Activated T-helper 1 cell treated with Interleukin-2 at 50 U/mL for 16 hours (primary cell): ENCODE results near the gene CAPN14.
A peak's percentile ranks its signal among the peaks of the same experiment; 100 is the strongest.

Source experiments
- DNase-seq: peaks from one replicate; pipeline ENCODE4 v3.0.0-alpha.2; 2020; ENCODE audit warnings: low read depth

CAPN14 gene

GRCh38 chr2:31243053-31243452, 25.7 kb upstream of the CAPN14 start:
- no peak for DNase-seq

DNA sequence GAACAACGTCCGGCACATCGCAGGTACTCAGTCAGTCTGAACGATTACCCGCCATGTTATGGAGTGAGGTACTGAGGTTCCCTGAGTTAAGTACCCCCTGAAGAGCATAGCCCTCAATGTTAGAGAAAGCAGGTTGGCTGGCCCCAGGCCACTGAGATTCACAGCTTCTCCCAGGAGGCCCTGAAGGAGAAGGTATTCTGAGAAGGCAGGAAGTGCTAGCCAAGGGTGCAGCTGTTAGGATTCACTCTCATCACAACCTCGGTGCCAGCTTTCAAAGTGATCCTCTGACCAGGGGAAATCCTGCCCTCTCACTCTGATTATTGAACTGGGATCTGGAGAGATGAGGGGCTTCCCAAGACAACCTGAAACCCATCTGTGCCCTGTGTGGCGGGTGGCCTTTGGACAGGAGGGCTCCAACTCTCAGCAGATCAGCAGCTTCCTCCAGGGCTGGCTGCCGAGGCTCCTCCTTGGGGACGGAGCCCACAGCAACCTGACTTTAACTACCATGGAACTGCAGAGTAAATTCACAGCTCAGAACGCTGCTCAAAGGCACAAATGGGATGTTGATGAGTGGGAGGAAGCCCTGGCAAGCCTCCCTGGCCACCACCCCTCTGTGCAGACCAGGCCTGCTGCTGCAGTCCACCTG, 24.4 kb upstream of the CAPN14 start:
- no peak for DNase-seq

DNA sequence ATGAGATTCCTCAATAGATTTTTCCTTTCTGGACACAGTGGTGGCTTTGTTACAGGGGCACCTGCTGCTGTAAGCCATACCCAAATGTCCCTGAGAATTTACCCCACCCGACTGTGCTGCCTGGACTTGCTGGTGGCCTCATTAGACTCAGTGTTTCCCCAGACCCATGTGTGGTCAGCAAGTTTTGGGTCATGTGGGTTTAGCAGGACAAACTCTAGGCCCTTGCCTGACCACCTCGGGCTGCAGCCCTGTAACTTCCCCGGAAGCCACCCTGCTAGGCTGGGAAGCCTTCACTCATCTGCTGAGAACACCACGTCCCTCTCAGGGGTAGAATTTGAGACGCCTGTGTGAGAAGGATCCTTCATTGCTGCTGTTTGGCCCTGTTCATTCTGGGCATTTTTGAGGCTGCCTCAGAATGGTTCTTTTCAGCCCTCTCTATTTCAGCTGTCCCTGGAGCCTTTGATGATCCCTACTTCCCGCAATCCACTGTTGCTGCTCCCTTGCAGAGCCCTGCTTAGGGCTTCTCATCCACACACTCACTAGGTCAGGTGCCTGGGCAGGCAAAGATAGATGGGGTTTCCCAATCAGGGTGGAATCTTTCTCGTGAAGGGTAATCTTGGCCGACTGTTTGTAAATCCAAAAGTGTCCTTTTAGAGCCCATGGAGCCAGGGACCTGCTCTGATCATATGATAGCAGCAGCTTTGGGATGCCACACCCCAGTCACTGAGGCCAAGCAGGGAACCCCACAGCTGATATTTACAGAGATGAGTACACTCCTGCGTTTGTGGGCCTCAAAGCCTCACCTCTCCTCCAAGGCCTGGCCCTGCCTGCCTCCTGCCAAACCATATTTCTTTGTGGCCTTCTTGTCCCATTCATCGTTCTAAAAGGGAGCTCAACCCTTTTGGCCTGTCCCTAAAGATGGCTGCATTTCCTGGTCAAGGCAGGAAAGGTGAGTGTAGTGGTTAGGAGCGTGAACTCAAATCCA, 23.4 kb upstream of the CAPN14 start:
- no peak for DNase-seq

DNA sequence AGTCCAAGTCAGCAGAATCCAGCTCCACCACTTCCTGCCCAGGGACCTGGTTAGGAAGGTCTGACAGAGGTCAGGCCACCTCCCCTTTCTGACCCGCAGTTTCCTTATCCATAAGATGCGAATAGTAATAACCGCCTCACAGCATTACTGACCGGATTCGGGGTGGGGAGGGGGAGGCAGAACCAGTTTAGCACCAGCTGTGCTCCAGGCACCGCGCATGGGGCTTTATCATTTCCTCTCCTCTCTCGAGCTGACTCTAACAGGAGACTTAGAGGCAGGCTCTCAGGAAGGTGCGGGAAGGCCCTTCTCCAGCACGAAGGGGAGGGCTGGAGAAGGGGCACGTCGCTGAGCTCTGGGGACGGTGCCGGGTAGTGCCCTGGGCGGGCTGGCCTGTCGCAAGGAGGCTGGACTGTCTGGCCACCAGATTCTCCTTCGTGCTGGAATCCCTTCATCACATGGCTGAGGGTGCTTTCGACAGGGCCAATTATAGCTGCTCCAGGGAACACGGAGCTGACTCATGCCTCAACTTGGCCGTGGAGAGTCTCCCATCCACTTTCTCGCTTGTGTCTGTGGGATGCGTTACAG, 22.4 kb upstream of the CAPN14 start:
- no peak for DNase-seq

DNA sequence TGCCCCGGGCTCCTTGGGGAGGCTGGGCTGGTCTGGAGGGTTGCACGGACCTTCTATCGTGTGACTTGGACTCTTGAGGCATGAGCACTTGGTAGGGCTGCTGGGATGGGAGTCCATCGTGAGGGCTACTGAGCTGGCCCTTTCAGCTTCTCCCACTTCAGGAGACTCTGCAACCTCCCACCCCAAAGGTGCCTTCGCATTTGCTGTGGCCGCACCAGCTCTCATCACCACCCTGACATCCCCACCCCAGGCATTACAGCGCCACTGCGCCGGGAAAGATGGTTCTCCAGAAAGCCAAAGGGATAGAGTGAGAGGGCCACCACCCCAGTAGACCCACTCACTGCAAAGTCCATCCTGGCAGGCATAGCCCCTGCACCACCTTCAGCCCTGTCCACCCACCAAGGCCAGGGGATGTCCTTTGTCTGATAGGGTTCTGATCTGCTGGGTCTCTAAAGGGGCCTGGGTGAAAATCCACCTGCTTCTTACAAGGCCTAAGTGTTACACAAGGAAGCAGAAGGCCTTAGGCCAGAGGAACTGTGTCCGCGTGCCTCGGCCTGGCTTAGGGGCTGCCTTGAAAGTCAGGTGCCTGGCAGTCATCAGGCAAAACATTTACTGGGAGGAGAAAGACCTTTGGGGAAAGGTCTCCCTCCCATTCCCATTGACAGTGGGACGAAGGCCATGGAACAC, 21.7 kb upstream of the CAPN14 start:
- no peak for DNase-seq

- no peak for DNase-seq
Observed at GRCh38 chr2:31238126-31238905, 21.0 kb upstream of the CAPN14 start.

- DNase-seq, result no peak
Observed at GRCh38 chr2:31237348-31238017, 20.2 kb upstream of the CAPN14 start.

GRCh38 chr2:31236433-31237205, 19.3 kb upstream of the CAPN14 start:
- DNase-seq, result no peak

GRCh38 chr2:31235504-31235902, 18.2 kb upstream of the CAPN14 start:
- DNase-seq, result no peak

DNA sequence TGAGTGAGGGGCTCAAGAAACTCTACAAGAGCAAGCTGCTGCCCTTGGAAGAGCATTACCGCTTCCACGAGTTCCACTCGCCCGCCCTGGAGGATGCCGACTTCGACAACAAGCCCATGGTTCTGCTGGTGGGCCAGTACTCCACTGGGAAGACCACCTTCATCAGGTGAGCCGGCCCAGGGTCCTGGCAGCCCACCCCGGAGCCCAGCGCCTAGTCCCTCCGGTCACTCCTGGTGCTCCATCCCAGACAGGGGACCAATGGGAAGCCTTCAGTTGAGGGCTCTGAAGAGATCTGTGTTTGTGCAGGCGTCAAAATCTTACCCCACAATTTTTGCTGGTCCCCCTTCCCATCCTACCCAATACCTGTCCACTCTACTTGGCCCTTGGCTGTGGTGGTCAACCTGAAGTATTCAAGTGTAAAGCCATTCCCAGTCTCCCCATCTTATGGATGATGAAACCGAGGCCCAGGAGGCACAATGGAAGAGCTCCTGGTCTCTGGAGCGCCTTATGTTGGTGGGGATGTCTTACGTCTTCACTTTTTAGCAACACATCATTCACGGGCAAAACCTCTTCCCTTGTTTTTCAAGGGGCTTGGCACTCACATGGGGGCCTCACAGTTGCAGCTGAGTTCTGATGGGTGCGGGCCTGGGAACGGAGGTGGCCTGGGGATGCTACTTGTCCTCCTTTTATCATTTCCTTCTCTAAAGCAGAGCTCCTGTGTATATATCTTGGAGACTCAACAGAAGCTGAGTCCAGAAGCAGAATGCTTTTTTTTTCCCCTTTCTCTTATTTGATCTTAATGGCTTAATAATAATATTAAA, 17.6 kb upstream of the CAPN14 start:
- DNase-seq, result no peak

DNA sequence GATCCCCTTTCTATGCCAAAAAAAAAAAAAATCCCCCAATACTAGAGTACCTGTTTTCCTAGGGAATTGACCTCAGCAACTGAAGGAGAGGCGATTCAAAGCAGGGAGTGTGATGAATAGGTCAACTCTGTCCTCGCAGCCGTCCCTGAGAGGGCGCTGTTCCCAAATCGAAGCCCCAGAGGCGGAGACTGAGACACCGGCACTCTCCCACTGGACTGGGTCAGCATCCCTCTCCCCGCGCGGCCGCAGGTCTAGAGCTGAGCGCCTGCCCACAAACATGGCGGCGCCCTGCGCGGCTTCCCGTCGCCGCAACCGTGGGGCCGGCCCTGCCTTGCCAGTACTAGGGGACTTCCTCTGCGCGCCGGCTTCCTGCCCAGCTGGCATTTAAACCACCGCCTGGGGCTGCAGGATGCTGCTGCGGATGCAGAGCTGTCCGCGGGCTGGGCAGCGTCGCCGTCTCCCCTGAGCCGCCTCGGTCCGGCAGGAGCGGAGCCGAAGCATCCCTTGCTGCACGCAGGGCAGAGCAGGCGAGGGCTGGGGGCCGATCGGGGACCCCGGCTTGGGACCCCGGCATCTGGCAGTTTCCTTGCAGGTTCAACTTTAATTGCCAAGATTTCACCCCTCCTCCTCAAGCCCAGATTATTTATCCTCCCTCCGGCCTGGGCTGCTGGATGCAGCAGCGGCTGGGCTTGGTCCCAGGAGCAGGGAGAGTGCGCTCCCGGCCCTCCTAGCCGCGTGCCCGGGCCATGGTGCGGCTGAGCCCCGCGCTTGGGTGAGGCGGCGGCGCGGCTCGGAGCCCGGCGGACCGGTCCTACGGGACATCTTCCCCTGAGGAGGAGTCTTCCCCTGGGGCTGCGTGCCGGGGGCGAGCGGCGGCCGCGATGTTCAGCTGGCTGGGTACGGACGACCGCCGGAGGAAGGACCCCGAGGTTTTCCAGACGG, 16.7 kb upstream of the CAPN14 start, which contains the start of gene EHD3:
EHD3 (plus strand) TSS at position 412 of the 942 bp plus-strand sequence; CDS start at position 882, 470 bp downstream.
- peak; percentile 63 for DNase-seq

DNA sequence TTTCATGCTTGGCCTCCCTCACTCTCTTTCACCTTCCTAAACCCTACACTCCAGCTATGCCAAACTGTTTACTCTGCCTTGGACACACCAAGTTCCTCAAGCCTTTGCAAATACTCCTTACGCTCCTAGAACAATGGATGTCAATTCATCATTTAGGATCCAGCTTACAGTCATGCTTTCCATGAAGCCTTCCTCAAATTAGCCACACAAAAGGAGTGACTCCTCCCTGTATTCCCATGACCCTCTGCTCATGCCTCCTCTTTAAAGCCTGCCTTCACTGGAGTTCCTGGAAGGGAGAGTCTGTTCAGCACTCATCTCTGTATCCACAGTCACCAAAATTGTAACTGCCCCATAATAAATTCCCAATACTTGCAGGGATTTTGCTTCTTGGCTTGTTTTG, 15.9 kb upstream of the CAPN14 start:
- no peak for DNase-seq

GRCh38 chr2:31232586-31232985, 15.3 kb upstream of the CAPN14 start:
- no peak for DNase-seq

DNA sequence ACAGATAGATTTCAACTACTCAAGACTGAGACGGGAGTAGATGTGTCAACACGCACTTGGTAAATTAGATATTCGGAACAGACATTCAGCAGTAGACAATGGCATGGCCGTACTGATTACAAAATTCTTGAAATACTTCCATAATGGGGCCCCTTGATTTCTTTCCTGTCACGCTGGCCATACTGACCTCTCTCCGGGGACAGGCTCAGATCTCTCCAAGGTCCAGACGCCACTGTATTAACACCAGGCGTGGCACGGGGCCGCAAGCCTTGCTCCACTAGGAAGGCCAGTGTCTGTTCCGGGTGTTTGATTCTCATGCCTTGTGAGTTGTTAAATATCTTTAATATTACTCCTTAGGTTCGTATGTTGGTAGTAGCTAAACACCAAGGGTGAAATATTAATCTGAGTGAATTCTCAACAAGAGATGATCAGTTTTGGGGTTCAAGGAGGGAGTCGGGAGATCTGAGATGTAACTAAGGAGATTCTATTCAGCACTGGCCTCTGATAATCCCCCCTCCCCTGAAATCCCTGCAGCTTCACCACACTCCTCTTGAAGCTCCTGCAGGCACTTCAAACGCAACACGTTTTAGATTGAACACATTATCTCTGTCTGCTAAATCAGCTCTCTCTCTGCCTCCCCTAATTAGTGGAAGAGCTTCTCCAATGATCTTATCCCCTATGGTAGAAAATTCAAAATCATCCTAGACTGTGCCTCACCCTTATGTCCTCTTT, 14.4 kb upstream of the CAPN14 start:
- no peak for DNase-seq

DNA sequence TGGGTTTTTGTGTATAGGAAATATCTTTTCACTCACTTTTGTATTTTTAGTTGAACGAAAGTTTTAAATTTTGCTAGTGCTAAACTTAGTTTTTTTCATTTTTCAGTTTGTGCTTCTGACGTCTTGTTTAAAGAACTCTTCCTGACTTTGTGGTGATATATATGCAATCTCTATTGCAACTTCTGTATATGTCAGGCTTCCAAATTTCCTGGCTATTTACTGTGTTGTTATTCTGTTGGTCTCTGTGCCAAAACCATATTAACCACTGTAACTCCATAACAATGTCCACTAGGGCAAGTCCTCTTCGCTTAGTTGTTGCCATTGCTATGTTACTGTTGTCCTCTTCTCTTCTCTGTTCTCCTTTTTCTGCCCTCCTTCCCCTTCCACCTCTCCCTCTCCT, 13.4 kb upstream of the CAPN14 start:
- DNase-seq, result no peak

- DNase-seq, result no peak
Observed at GRCh38 chr2:31228717-31229116, 11.4 kb upstream of the CAPN14 start.

GRCh38 chr2:31227711-31228125, 10.4 kb upstream of the CAPN14 start:
- DNase-seq, result no peak
